ENCODE results near the gene CACNA2D1. TPM values are rescaled to one million over a fixed set of nuclear protein-coding genes. Genes with fewer than 3 reads are reported as not detected.
A peak's percentile ranks its signal among the peaks of the same experiment; 100 is the strongest.

The CACNA2D1 gene
- total RNA-seq, 1 donor from 2014 or later = 1.5 TPM

- H3K79me2 ChIP-seq (ENCODE audit: low read depth) = no peaks in the 10 kb centered on the region
- no peak overlapping the region for H3K4me3 ChIP-seq
- H4K20me1 ChIP-seq (ENCODE audit: low read depth) = no peaks in the 10 kb centered on the region
- H3K4me3 Mint-ChIP-seq = no peak overlapping the region
- no peak for DNase-seq (ENCODE audit: low spot score)
- no peaks in the 10 kb centered on the region for H3K36me3 ChIP-seq
- no peaks in the 10 kb centered on the region for H3K27me3 ChIP-seq
- no peaks in the 10 kb centered on the region for H3K4me1 Mint-ChIP-seq
- H3K9ac ChIP-seq = no peak overlapping the region
- H3K9me3 Mint-ChIP-seq = no peaks in the 10 kb centered on the region
- no peak overlapping the region for H3K27ac Mint-ChIP-seq
- peaks cover 7% of the 10 kb centered on the region for H3K4me1 ChIP-seq
- H3K27me3 Mint-ChIP-seq (ENCODE audit: insufficient read depth, low read depth) = peaks cover 3% of the 10 kb centered on the region
- no peaks in the 10 kb centered on the region for H3K9me3 ChIP-seq (ENCODE audit: low read depth)
- no peaks in the 10 kb centered on the region for H3K36me3 Mint-ChIP-seq
- H3K4me2 ChIP-seq = no peak overlapping the region
- H3K27ac ChIP-seq = no peak overlapping the region
- H2AFZ ChIP-seq (replicated peaks) = no peak overlapping the region
- no peaks in the 10 kb centered on the region for H3F3A ChIP-seq (ENCODE audit: low read depth)
- no peak for TF ChIP-seq EZH2phosphoT487 (IDR thresholded peaks at IDR 0.05)
- no peak for TF ChIP-seq EZH2 (IDR thresholded peaks at IDR 0.05)
- TF ChIP-seq CTCF (IDR thresholded peaks at IDR 0.05) = no peak
These were observed 29.4 kb upstream of the CACNA2D1 start for GRCh38 chr7:82472966-82473365.

GRCh38 chr7:82471351-82472020 lies 27.9 kb upstream of the CACNA2D1 start:
- no peak overlapping the region for H3K4me2 ChIP-seq
- no peaks in the 10 kb centered on the region for H3F3A ChIP-seq (ENCODE audit: low read depth)
- no peaks in the 10 kb centered on the region for H3K79me2 ChIP-seq (ENCODE audit: low read depth)
- peaks cover 7% of the 10 kb centered on the region for H3K4me1 ChIP-seq
- no peak overlapping the region for H3K4me3 Mint-ChIP-seq
- H3K27ac ChIP-seq = no peak overlapping the region
- no peaks in the 10 kb centered on the region for H3K9me3 Mint-ChIP-seq
- no peaks in the 10 kb centered on the region for H3K36me3 ChIP-seq
- no peak overlapping the region for H3K4me3 ChIP-seq
- TF ChIP-seq EZH2 (IDR thresholded peaks at IDR 0.05) = no peak
- no peak for DNase-seq (ENCODE audit: low spot score)
- no peaks in the 10 kb centered on the region for H3K27me3 ChIP-seq
- H3K9ac ChIP-seq = no peak overlapping the region
- H3K9me3 ChIP-seq (ENCODE audit: low read depth) = no peaks in the 10 kb centered on the region
- H3K4me1 Mint-ChIP-seq = no peaks in the 10 kb centered on the region
- H4K20me1 ChIP-seq (ENCODE audit: low read depth) = no peaks in the 10 kb centered on the region
- H3K27ac Mint-ChIP-seq = no peak overlapping the region
- no peaks in the 10 kb centered on the region for H3K36me3 Mint-ChIP-seq
- H3K27me3 Mint-ChIP-seq (ENCODE audit: insufficient read depth, low read depth) = peaks cover 2% of the 10 kb centered on the region
- peak overlapping the region; percentile 22 for H2AFZ ChIP-seq (replicated peaks)

GRCh38 chr7:82469207-82469606 lies 25.6 kb upstream of the CACNA2D1 start:
- no peaks in the 10 kb centered on the region for H3K27me3 Mint-ChIP-seq (ENCODE audit: insufficient read depth, low read depth)
- Histone ChIP-seq H3K9ac (no peak overlapping the region), H3K4me1 (peaks cover 7% of the 10 kb centered on the region), H4K20me1 (ENCODE audit: low read depth) (no peaks in the 10 kb centered on the region), H3K79me2 (ENCODE audit: low read depth) (no peaks in the 10 kb centered on the region), H3F3A (ENCODE audit: low read depth) (no peaks in the 10 kb centered on the region), H3K36me3 (no peaks in the 10 kb centered on the region), H3K4me3 (no peak overlapping the region), H2AFZ (replicated peaks) (no peak overlapping the region), H3K27me3 (no peaks in the 10 kb centered on the region), H3K4me2 (no peak overlapping the region), H3K9me3 (ENCODE audit: low read depth) (peaks cover 4% of the 10 kb centered on the region), H3K27ac (no peak overlapping the region)
- no peaks in the 10 kb centered on the region for H3K4me1 Mint-ChIP-seq
- TF ChIP-seq EZH2 (IDR thresholded peaks at IDR 0.05) (no peak), EZH2phosphoT487 (IDR thresholded peaks at IDR 0.05) (no peak), CTCF (IDR thresholded peaks at IDR 0.05) (no peak)
- H3K27ac Mint-ChIP-seq = no peak overlapping the region
- H3K9me3 Mint-ChIP-seq = peaks cover 3% of the 10 kb centered on the region
- DNase-seq (ENCODE audit: low spot score) = no peak
- no peak overlapping the region for H3K4me3 Mint-ChIP-seq
- no peaks in the 10 kb centered on the region for H3K36me3 Mint-ChIP-seq

- H3K9me3 Mint-ChIP-seq = peaks cover 3% of the 10 kb centered on the region
- Histone ChIP-seq H3K27me3 (no peaks in the 10 kb centered on the region), H3K36me3 (no peaks in the 10 kb centered on the region), H4K20me1 (ENCODE audit: low read depth) (no peaks in the 10 kb centered on the region), H3F3A (ENCODE audit: low read depth) (no peaks in the 10 kb centered on the region), H3K79me2 (ENCODE audit: low read depth) (no peaks in the 10 kb centered on the region), H3K4me3 (no peak overlapping the region), H3K9me3 (ENCODE audit: low read depth) (peaks cover 8% of the 10 kb centered on the region), H3K9ac (no peak overlapping the region), H3K4me1 (peaks cover 7% of the 10 kb centered on the region), H3K4me2 (no peak overlapping the region), H2AFZ (replicated peaks) (no peak overlapping the region), H3K27ac (no peak overlapping the region)
- no peak for TF ChIP-seq EZH2phosphoT487 (IDR thresholded peaks at IDR 0.05)
- no peak for TF ChIP-seq EZH2 (IDR thresholded peaks at IDR 0.05)
- TF ChIP-seq CTCF (IDR thresholded peaks at IDR 0.05) = no peak
- no peak overlapping the region for H3K4me3 Mint-ChIP-seq
- H3K27me3 Mint-ChIP-seq (ENCODE audit: insufficient read depth, low read depth) = peaks cover under 1% of the 10 kb centered on the region
- H3K27ac Mint-ChIP-seq = no peak overlapping the region
- DNase-seq (ENCODE audit: low spot score) = no peak
- no peaks in the 10 kb centered on the region for H3K4me1 Mint-ChIP-seq
- no peaks in the 10 kb centered on the region for H3K36me3 Mint-ChIP-seq
These were observed 24.9 kb upstream of the CACNA2D1 start for GRCh38 chr7:82468435-82468834.

Data from neural progenitor cell (in vitro differentiated cells).